Sciatic nerve (tissue), 1 donor: ENCODE data around the gene ARHGEF2. TPM values are rescaled to one million over a fixed set of nuclear protein-coding genes. Genes with fewer than 3 reads are reported as not detected.

Experiments
- microRNA-seq: library from miRNA; unstranded; fragments of <30 nt; microRNA quantifications from one replicate; pipeline ENCODE4 v1.2.0, GENCODE V29; 2020
- total RNA-seq: library from RNA; stranded (reverse); fragmentation: NEBNext Ultra II Directional; extraction: Animal tissue kit (Norgen Biotek cat#: 25700); gene quantifications from one replicate; pipeline ENCODE4 v1.2.1, GENCODE V29; 2021
- donor health status: DM: no; HTN: no; CAD: no.

ARHGEF2 gene
- total RNA-seq, 1 donor from 2014 or later = 196 TPM

Small RNA genes within 50 kb of the gene (microRNA-seq; reads per million reads assigned to microRNA genes)
- gene MIR6738 = not detected

Other genes with a start within 250 kb of the ARHGEF2 start
- gene GON4L, start 121.3 kb downstream of the ARHGEF2 start, total RNA-seq = 79.6 TPM
- gene SYT11, start 119.0 kb downstream of the ARHGEF2 start, total RNA-seq = 45.0 TPM
- gene RIT1, start 67.2 kb downstream of the ARHGEF2 start, total RNA-seq = 38.8 TPM
- 65.4 TPM for gene KHDC4, start 44.1 kb downstream of the ARHGEF2 start, total RNA-seq
- not detected for gene RXFP4, start 36.9 kb downstream of the ARHGEF2 start, total RNA-seq
- 126 TPM for gene SSR2, start 42.4 kb upstream of the ARHGEF2 start, total RNA-seq
- gene UBQLN4, start 75.3 kb upstream of the ARHGEF2 start, total RNA-seq = 37.6 TPM
- gene LAMTOR2, start 76.2 kb upstream of the ARHGEF2 start, total RNA-seq = 35.8 TPM
- not detected for gene RAB25, start 82.6 kb upstream of the ARHGEF2 start, total RNA-seq
- 1.2 TPM for gene MEX3A, start 103.9 kb upstream of the ARHGEF2 start, total RNA-seq
- 322 TPM for gene LMNA, start 136.2 kb upstream of the ARHGEF2 start, total RNA-seq
- 8.4 TPM for gene SEMA4A, start 175.0 kb upstream of the ARHGEF2 start, total RNA-seq
- 16.3 TPM for gene SLC25A44, start 215.6 kb upstream of the ARHGEF2 start, total RNA-seq
- 37.4 TPM for gene PMF1, start 234.5 kb upstream of the ARHGEF2 start, total RNA-seq